H1 (cell line): ENCODE results near the gene NEK9. TPM values are rescaled to one million over a fixed set of nuclear protein-coding genes. Genes with fewer than 3 reads are reported as not detected.

Source experiments
- ATF2 ChIP-seq: IDR thresholded peaks from 2 replicates; pipeline ENCODE4 v1.6.1; 2012; ENCODE audit warnings: low read length, inconsistent platforms
- CREB1 ChIP-seq: IDR thresholded peaks from 2 replicates; pipeline ENCODE4 v1.6.1; 2012; ENCODE audit warnings: inconsistent platforms
- CTCF ChIP-seq, 3 experiments: IDR thresholded peaks; 1 replicate in 2 of 3; 2 replicates in 1 of 3; pipeline versions ENCODE4 v1.5.1 to v1.6.1; 2011; ENCODE audit warnings: low read length in 3 of 3, mild to moderate bottlenecking in 3 of 3, inconsistent platforms in 2 of 3, low read depth in 1 of 3, moderate library complexity in 1 of 3; ENCODE audit not compliant: insufficient read depth in 1 of 3; ENCODE audit errors: control extremely low read depth in 1 of 3
- MAX ChIP-seq: IDR thresholded peaks from 2 replicates; pipeline ENCODE4 v1.6.1; 2012; ENCODE audit warnings: inconsistent platforms
- PHF8 ChIP-seq: fragments of 200-600 bp; sonication (generic); conservative IDR thresholded peaks from 2 replicates; pipeline ENCODE4 v1.7.1; 2012; ENCODE audit warnings: low read depth, mild to moderate bottlenecking, inconsistent platforms, low read length, moderate library complexity
- RAD21 ChIP-seq, 2 experiments: IDR thresholded peaks in 1 of 2; conservative IDR thresholded peaks in 1 of 2; 2 replicates each; pipeline ENCODE4 v1.6.1; 2011; ENCODE audit warnings: low read depth in 2 of 2, low read length in 2 of 2, improper control_type of control experiment in 1 of 2, inconsistent platforms in 1 of 2, mild to moderate bottlenecking in 1 of 2, moderate library complexity in 1 of 2
- RBBP5 ChIP-seq: IDR thresholded peaks from 2 replicates; pipeline ENCODE4 v1.7.1; 2012; ENCODE audit warnings: low read depth, mild to moderate bottlenecking, inconsistent platforms, low read length, moderate library complexity, borderline replicate concordance
- SIRT6 ChIP-seq: IDR thresholded peaks from one replicate; pipeline ENCODE4 v1.7.1; 2012; ENCODE audit warnings: low read length, inconsistent platforms
- SP4 ChIP-seq: IDR thresholded peaks from 2 replicates; pipeline ENCODE4 v1.6.1; 2012; ENCODE audit warnings: low read length, inconsistent platforms
- polyA plus RNA-seq, 7 experiments: library from polyadenylated mRNA; depleted of rRNA in 3 of 7; stranded (reverse) in 5 of 7; unstranded in 2 of 7; fragments of >200 nt in 5 of 7; fragments of 200-250 nt in 2 of 7; gene quantifications; 1 replicate in 5 of 7; 2 replicates in 1 of 7; 4 replicates in 1 of 7; pipeline versions ENCODE4 v1.2.1 to v1.2.3, GENCODE V29; 2011 to 2013; ENCODE audit warnings: missing spikeins in 2 of 7, mixed read lengths in 2 of 7
- total RNA-seq: library from RNA; stranded (reverse); fragmentation: NEBNext Ultra II Directional; extraction: Animal tissue kit (Norgen Biotek cat#: 25700); gene quantifications from 2 replicates; pipeline ENCODE4 v1.2.1, GENCODE V29; 2021

The NEK9 gene
- total and polyA plus RNA-seq, 2 of the 8 experiments (the other 6 are each of a cell fraction or from before 2014, with no cell fraction given): 16.0 to 43.6 TPM

- TF ChIP-seq ATF2: no peak
- TF ChIP-seq CREB1: 0 out of 2 replicates have a peak, but pooled peaks have one; percentile 29
- no peak for TF ChIP-seq SIRT6
- TF ChIP-seq SP4: no peak
- TF ChIP-seq PHF8: no peak
- peak; percentile 61 to 79 (median 62) for TF ChIP-seq CTCF (IDR thresholded peaks at IDR 0.05; ENCODE audit: control extremely low read depth in 1 of 3, insufficient read depth in 1 of 3, low read depth in 1 of 3, low read length in 3 of 3)
- TF ChIP-seq RAD21 (IDR thresholded peaks at IDR 0.05 in 1 of 2, conservative IDR thresholded peaks at IDR 0.05 in 1 of 2; ENCODE audit: low read depth in 2 of 2, low read length in 2 of 2): peak; percentile 40 to 58
- no peak for TF ChIP-seq RBBP5
- 0 out of 2 replicates have a peak, but pooled peaks have one; percentile 12 for TF ChIP-seq MAX
These were observed 20.7 kb upstream of the NEK9 start (continued) for GRCh38 chr14:75147423-75148071.
